RWPE2 (cell line): ENCODE measurements around the gene KAT5.
A peak's percentile ranks its signal among the peaks of the same experiment; 100 is the strongest.

Source experiments
- ATAC-seq: fragments of 200-7000 bp; cut with Tn5 transposase; 3 replicates; pipeline ENCODE4 v1.9.1; 2021; ENCODE audit warnings: low read depth
- DNase-seq: peaks from one replicate; pipeline ENCODE4 v3.0.0-alpha.2; 2020; ENCODE audit warnings: low spot score
- H3K27ac ChIP-seq: fragments of 450-650 bp; 2 replicates; pipeline ENCODE4 v1.5.1; 2017; ENCODE audit warnings: mild to moderate bottlenecking; ENCODE audit not compliant: poor library complexity, severe bottlenecking
- H3K27me3 ChIP-seq: fragments of 250-450 bp; sonication (Bioruptor Pico); 2 replicates; pipeline ENCODE4 v1.5.1; 2021; ENCODE audit warnings: mild to moderate bottlenecking, moderate library complexity; ENCODE audit not compliant: insufficient read depth, poor library complexity, severe bottlenecking
- H3K36me3 ChIP-seq: fragments of 250-450 bp; sonication (Bioruptor Pico); 2 replicates; pipeline ENCODE4 v1.5.1; 2020; ENCODE audit warnings: low read depth, mild to moderate bottlenecking, moderate library complexity
- H3K4me1 ChIP-seq: fragments of 250-450 bp; sonication (Bioruptor Pico); 2 replicates; pipeline ENCODE4 v1.5.1; 2021; ENCODE audit warnings: mild to moderate bottlenecking, moderate library complexity; ENCODE audit not compliant: insufficient read depth, poor library complexity, severe bottlenecking
- H3K4me3 ChIP-seq: fragments of 250-450 bp; sonication (Bioruptor Pico); 2 replicates; pipeline ENCODE4 v1.5.1; 2021; ENCODE audit warnings: mild to moderate bottlenecking, moderate library complexity; ENCODE audit not compliant: severe bottlenecking
- H3K9me3 ChIP-seq: fragments of 250-450 bp; sonication (Bioruptor Pico); 2 replicates; pipeline ENCODE4 v1.5.1; 2021; ENCODE audit warnings: mild to moderate bottlenecking, moderate library complexity; ENCODE audit not compliant: severe bottlenecking
- CTCF ChIP-seq: fragments of 450-650 bp; IDR thresholded peaks from one replicate; pipeline ENCODE4 v1.5.1; 2017; ENCODE audit warnings: mild to moderate bottlenecking, moderate library complexity; ENCODE audit not compliant: poor library complexity, severe bottlenecking

KAT5 gene

GRCh38 chr11:65711785-65712632 is at the start of gene KAT5:
Gene KAT5, plus strand, starts transcription at chr11:65712252. Its CDS starts 16 bp downstream, at chr11:65712268.
- no peaks in the 10 kb centered on the region for H3K4me1 ChIP-seq
- H3K27ac ChIP-seq = peak within 1 kb of the TSS; percentile 90
- H3K9me3 ChIP-seq = no peaks in the 10 kb centered on the region
- TF ChIP-seq CTCF = peak; percentile 99
- peak within 1 kb of the TSS; percentile 87 for H3K4me3 ChIP-seq
- peak; percentile 74 for ATAC-seq
- DNase-seq = peak; percentile 97
- no peaks in the 10 kb centered on the region for H3K27me3 ChIP-seq
- H3K36me3 ChIP-seq = peaks cover 39% of the 10 kb centered on the region

- no peaks in the 10 kb centered on the region for H3K9me3 ChIP-seq
- H3K27ac ChIP-seq = peak within 1 kb of the TSS; percentile 77
- DNase-seq (peak; percentile 95), ATAC-seq (peak; percentile 89)
- H3K4me1 ChIP-seq = peaks cover 8% of the 10 kb centered on the region
- peaks cover 37% of the 10 kb centered on the region for H3K36me3 ChIP-seq
- no peaks in the 10 kb centered on the region for H3K27me3 ChIP-seq
- peak within 1 kb of the TSS; percentile 79 for H3K4me3 ChIP-seq
- TF ChIP-seq CTCF = no peak
These were observed 49.0 kb upstream of the KAT5 start, which contains the start of gene RELA for GRCh38 chr11:65662799-65663638. Gene RELA, minus strand, starts transcription at chr11:65662916. Its CDS starts 84 bp downstream, at chr11:65662832.

- Histone ChIP-seq H3K27ac (peak overlapping the region; percentile 77), H3K27me3 (no peaks in the 10 kb centered on the region), H3K9me3 (no peaks in the 10 kb centered on the region), H3K36me3 (peaks cover 30% of the 10 kb centered on the region), H3K4me3 (peak overlapping the region; percentile 79), H3K4me1 (peaks cover 8% of the 10 kb centered on the region)
- no peak for TF ChIP-seq CTCF
- ATAC-seq (peak; percentile 45), DNase-seq (no peak)
These were observed 48.3 kb upstream of the KAT5 start for GRCh38 chr11:65663639-65664200.

- Histone ChIP-seq H3K27me3 (no peaks in the 10 kb centered on the region), H3K4me3 (no peak overlapping the region), H3K9me3 (peaks cover 2% of the 10 kb centered on the region), H3K27ac (no peak overlapping the region), H3K36me3 (no peaks in the 10 kb centered on the region), H3K4me1 (no peaks in the 10 kb centered on the region)
- DNase-seq (no peak), ATAC-seq (no peak)
- TF ChIP-seq CTCF = no peak
These were observed 39.7 kb upstream of the KAT5 start for GRCh38 chr11:65672180-65672860.
